NCI-H1694 (cell line): ENCODE results near the gene CDY1B.
"Not testable (repeated sequence)": the region's sequence is repeated elsewhere in the genome, so short reads cannot be mapped to it uniquely, and the experiment has no call there.

Experiments used
- DNase-seq: peaks from one replicate; lab custom pipeline; 2025; lab: John Stamatoyannopoulos, UW

The CDY1B gene, protein sequence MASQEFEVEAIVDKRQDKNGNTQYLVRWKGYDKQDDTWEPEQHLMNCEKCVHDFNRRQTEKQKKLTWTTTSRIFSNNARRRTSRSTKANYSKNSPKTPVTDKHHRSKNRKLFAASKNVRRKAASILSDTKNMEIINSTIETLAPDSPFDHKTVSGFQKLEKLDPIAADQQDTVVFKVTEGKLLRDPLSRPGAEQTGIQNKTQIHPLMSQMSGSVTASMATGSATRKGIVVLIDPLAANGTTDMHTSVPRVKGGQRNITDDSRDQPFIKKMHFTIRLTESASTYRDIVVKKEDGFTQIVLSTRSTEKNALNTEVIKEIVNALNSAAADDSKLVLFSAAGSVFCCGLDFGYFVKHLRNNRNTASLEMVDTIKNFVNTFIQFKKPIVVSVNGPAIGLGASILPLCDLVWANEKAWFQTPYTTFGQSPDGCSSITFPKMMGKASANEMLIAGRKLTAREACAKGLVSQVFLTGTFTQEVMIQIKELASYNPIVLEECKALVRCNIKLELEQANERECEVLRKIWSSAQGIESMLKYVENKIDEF

DNA sequence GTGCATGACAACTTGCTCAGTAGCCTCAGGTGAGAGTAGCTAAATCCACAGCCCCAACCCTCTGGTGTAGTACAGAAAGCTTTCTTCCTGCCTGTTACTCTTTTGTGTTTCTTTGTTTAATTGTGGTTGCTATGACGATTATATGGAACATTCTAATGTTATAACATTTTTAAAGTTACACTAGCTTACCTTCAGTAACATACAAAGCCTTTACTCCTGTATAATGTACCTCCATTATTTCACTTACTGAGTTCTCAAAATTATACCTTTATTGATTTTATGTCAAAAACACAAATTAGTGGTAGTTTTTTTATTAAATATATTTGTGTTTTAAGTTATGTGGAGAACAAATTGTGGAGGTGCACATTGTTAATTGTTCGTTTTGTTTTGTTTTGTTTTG lies at the start of gene CDY1B:
Gene CDY1B (minus strand): TSS at position 101 of the 400 bp plus-strand sequence. CDS start 331 bp downstream, outside the sequence.
- not testable (repeated sequence) for DNase-seq

DNA sequence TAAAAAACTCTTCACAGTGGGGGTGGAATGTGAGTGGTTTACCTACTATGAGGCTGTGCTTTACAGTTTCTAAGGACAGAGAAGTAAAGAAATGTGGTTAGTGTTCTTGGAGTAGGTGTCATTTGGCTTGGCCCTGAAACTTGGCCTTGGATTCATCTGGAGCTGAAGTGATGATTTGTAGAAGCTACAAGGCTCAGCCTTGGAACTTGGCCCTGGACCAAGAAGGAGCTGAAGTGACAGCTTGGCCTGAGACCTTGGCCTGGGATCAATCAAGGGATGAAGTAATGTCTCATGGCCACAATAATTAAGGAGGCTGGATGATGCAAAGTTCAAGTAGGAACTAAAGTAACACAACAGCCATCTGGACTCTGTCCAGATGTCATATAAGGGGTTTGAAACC lies 1.7 kb upstream of the CDY1B start:
- not testable (repeated sequence) for DNase-seq

DNA sequence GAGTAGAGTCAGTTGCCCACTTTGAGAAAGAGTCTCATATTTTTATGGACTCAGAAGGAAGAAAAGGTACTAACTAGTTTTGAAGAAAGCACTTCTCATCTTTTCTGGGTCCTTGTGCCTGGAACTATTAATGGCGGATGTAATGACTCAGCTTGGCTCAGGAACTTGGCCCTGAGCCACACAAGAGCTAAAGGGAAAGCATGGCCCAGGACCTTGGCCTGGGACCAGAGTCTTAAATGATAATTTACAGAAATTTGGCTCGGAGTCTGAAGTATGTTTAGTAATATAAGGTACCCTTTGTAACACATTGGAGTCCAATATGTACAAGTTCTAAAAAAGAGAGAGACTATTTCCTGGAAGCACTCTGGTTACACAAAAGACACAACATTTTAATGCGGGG lies 4.6 kb downstream of the CDY1B start:
- DNase-seq, result not testable (repeated sequence)

DNA sequence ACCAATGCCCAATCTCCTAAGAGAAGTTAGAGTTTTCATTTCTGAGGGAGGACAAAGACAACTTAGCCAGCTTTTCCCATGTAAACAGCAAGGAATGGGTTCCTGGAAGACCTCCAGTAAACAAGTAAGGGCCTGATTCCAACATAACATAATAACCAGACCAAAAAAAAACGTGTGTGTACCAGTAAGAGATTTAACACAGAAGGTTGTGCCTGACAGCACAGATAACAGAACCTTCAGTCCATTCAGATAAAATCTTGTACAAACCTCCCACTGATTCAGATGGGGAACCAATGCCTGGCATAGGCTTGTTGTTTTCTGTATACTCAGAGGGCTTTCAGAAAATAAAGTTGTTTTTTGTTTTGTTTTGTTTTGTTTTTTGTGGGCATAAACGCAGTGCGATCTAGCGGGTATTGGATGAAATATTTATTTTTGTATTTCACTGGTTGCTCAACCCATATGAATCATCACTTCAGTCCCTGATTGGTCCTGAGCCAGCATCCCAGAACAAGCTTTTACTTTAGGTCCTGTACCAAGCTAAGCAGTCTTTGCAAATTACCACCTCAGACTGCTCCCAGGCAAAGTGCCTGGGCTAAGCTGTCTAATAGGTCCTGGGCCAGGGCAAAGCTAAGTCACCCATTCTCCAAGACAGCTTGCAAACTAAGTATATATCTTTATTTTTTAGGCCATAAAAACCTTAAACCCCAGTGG lies 8.7 kb downstream of the CDY1B start:
- DNase-seq, result not testable (repeated sequence)

DNA sequence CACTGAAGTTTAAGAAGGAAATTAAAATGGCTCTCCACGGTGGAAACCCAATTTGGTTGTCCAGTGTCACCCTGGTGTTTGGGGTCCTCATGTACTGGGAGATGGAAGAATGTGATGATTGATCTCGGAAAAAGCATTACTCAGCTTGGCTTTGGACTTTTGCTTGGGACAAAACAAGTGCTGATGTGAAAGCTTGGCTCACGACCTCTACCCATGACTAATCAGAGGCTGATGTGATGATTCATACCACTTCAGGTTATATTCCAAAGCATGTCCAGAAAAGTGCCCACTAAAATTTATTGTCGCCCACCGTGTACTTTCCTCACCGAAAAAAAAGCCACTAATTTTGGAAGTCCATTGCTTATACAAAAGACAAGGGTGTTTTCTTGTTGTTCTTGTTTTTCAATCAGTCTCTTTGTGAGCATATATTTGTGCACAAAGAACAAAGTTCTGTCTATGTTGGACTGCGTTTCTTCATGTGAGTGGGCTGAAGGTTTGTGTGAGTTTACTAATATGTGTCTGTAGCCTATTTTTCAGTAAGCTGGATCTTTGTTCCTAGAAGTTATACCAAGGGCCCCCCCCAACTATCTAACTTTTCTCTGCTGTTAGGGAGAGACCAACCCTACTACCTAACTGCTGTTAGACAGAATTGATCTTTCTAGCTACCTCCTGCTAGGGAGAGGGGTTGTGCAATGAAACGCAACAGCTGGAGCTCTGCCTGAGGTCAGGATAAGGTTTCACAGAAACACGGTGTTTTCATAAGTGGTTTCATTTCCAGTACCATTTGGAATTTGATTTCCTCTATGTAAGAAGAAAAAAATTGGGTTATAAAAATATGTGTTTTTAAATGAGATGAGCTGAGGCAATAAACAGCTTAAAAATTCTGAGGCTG lies 21.4 kb downstream of the CDY1B start:
- DNase-seq, result not testable (repeated sequence)
